ENCODE results near the gene TRIM62. TPM values are rescaled to one million over a fixed set of nuclear protein-coding genes. Genes with fewer than 3 reads are reported as not detected.

TRIM62 gene
- total RNA-seq, 1 experiment from 2014 or later: 2.8 TPM

- H3K27me3 ChIP-seq (replicated peaks; ENCODE audit: insufficient read depth, low read depth, low read length, poor library complexity): no peaks in the 10 kb centered on the region
- no peak for TF ChIP-seq CTCF (conservative IDR thresholded peaks at IDR 0.05; ENCODE audit: low read depth, low read length)
- no peak for TF ChIP-seq EZH2 (IDR thresholded peaks at IDR 0.05; ENCODE audit: borderline replicate concordance, low read depth, low read length, poor library complexity, severe bottlenecking)
- POLR2A ChIA-PET (ENCODE audit: low non-redundant PET): no interaction called here
- H3K4me1 ChIP-seq (ENCODE audit: insufficient read depth, low read length, poor library complexity, severe bottlenecking): peaks cover 10% of the 10 kb centered on the region
- H3K9me3 ChIP-seq (ENCODE audit: low read depth, low read length, poor library complexity, severe bottlenecking): no peaks in the 10 kb centered on the region
- no peak overlapping the region for H3K4me3 ChIP-seq (ENCODE audit: low read depth, low read length, poor library complexity, severe bottlenecking)
- intact Hi-C loops (cut with micrococcal nuclease; ENCODE audit: unreplicated experiment): no loop called here
- H3K36me3 ChIP-seq (ENCODE audit: insufficient read depth, low read length, poor library complexity, severe bottlenecking): no peaks in the 10 kb centered on the region
- no TSS peak for BruUV-seq (replicated peaks)
- H3K27ac ChIP-seq (ENCODE audit: low read depth, low read length, poor library complexity, severe bottlenecking): no peak overlapping the region
- no peak for DNase-seq (ENCODE audit: low spot score)
- CTCF ChIA-PET: no interaction called here
Measured at GRCh38 chr1:33186936-33187335, 5.1 kb upstream of the TRIM62 start.

GRCh38 chr1:33185541-33185940 lies 3.7 kb upstream of the TRIM62 start:
- no peak overlapping the region for H3K27ac ChIP-seq (ENCODE audit: low read depth, low read length, poor library complexity, severe bottlenecking)
- H3K4me3 ChIP-seq (ENCODE audit: low read depth, low read length, poor library complexity, severe bottlenecking): no peak overlapping the region
- no peaks in the 10 kb centered on the region for H3K36me3 ChIP-seq (ENCODE audit: insufficient read depth, low read length, poor library complexity, severe bottlenecking)
- intact Hi-C loops (cut with micrococcal nuclease; ENCODE audit: unreplicated experiment): no loop called here
- TF ChIP-seq CTCF (conservative IDR thresholded peaks at IDR 0.05; ENCODE audit: low read depth, low read length): no peak
- no peak for TF ChIP-seq EZH2 (IDR thresholded peaks at IDR 0.05; ENCODE audit: borderline replicate concordance, low read depth, low read length, poor library complexity, severe bottlenecking)
- no TSS peak for BruUV-seq (replicated peaks)
- H3K9me3 ChIP-seq (ENCODE audit: low read depth, low read length, poor library complexity, severe bottlenecking): no peaks in the 10 kb centered on the region
- peaks cover 15% of the 10 kb centered on the region for H3K4me1 ChIP-seq (ENCODE audit: insufficient read depth, low read length, poor library complexity, severe bottlenecking)
- POLR2A ChIA-PET (ENCODE audit: low non-redundant PET): no interaction called here
- H3K27me3 ChIP-seq (replicated peaks; ENCODE audit: insufficient read depth, low read depth, low read length, poor library complexity): no peaks in the 10 kb centered on the region
- no peak for DNase-seq (ENCODE audit: low spot score)
- CTCF ChIA-PET: no interaction called here

- Histone ChIP-seq H3K4me1 (ENCODE audit: insufficient read depth, low read length, poor library complexity, severe bottlenecking) (peaks cover 15% of the 10 kb centered on the region), H3K4me3 (ENCODE audit: low read depth, low read length, poor library complexity, severe bottlenecking) (no peak overlapping the region), H3K36me3 (ENCODE audit: insufficient read depth, low read length, poor library complexity, severe bottlenecking) (no peaks in the 10 kb centered on the region), H3K27ac (ENCODE audit: low read depth, low read length, poor library complexity, severe bottlenecking) (no peak overlapping the region), H3K27me3 (replicated peaks; ENCODE audit: insufficient read depth, low read depth, low read length, poor library complexity) (no peaks in the 10 kb centered on the region), H3K9me3 (ENCODE audit: low read depth, low read length, poor library complexity, severe bottlenecking) (no peaks in the 10 kb centered on the region)
- BruUV-seq (replicated peaks): no TSS peak
- ChIA-PET CTCF (no interaction called here), POLR2A (ENCODE audit: low non-redundant PET) (no interaction called here)
- no peak for DNase-seq (ENCODE audit: low spot score)
- intact Hi-C loops (cut with micrococcal nuclease; ENCODE audit: unreplicated experiment): no loop called here
- TF ChIP-seq CTCF (conservative IDR thresholded peaks at IDR 0.05; ENCODE audit: low read depth, low read length) (no peak), EZH2 (IDR thresholded peaks at IDR 0.05; ENCODE audit: borderline replicate concordance, low read depth, low read length, poor library complexity, severe bottlenecking) (no peak)
Measured at GRCh38 chr1:33183306-33183705, 1.5 kb upstream of the TRIM62 start.

Data from A673 (cell line).